Activated CD4-positive, CD25-positive, alpha-beta regulatory T cell (primary cell): ENCODE data around the gene ABHD12B.
"Not testable (repeated sequence)": the region's sequence is repeated elsewhere in the genome, so short reads cannot be mapped to it uniquely, and the experiment has no call there.

Source experiments
- DNase-seq, 4 experiments: peaks; one replicate each; lab custom pipeline; 2025; lab: John Stamatoyannopoulos, UW

Gene ABHD12B

DNA sequence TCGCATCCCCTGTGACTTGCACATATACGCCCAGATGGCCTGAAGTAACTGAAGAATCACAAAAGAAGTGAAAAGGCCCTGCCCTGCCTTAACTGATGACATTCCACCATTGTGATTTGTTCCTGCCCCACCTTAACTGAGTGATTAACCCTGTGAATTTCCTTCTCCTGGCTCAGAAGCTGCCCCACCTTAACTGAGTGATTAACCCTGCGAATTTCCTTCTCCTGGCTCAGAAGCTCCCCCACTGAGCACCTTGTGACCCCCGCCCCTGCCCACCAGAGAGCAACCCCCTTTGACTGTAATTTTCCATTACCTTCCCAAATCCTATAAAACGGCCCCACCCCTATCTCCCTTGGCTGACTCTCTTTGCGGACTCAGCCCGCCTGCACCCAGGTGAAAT, 24.6 kb downstream of the ABHD12B start:
- not testable (repeated sequence) for DNase-seq

GRCh38 chr14:50897005-50897404, 25.2 kb downstream of the ABHD12B start:
- DNase-seq, result not testable (repeated sequence)

DNA sequence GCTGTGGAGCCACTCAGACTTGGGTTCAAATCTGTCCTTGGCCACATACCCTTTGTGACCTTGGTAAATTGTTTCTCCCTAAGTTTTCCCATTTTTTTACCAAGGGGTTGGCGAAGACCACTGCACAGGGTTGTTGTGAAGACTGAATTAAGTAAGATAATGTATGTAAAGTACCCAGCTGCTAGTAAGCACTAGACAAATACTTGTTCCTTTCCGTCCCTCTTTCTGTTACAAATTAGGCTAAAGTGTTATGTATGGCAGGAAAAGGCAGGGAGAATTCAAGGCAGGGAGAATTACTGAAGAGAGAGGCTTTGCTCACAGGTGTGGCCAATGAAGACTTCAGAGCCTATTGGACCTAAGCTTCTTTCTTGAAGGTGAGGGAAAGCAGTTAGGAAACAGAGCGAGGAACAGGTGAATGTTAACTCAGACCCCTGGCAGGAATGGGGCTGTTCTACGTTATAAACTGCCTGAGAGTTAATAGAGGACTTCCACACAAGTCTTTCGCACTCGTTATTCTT, 25.9 kb downstream of the ABHD12B start:
- no peak for DNase-seq

- no peak for DNase-seq
Measured at GRCh38 chr14:50901361-50901760, 29.5 kb downstream of the ABHD12B start.

DNA sequence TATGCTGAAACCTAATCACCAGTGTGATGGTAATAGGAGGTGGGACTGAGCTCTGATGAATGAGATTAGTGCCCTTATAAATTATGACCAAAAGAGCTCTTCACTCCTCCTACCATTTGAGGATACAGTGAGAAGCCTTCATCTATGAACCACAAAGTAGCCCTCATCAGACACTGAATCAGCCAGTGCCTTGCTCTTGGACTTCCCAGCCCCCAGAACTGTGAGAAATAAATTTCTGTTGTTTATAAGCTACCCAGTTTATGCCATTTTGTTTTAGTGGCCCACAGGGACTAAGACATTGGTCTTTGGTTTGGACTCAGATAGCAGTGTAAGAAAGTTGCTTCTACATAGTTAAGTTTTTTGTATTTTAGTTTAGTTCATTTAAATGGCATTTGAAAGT, 32.9 kb downstream of the ABHD12B start:
- no peak for DNase-seq

DNA sequence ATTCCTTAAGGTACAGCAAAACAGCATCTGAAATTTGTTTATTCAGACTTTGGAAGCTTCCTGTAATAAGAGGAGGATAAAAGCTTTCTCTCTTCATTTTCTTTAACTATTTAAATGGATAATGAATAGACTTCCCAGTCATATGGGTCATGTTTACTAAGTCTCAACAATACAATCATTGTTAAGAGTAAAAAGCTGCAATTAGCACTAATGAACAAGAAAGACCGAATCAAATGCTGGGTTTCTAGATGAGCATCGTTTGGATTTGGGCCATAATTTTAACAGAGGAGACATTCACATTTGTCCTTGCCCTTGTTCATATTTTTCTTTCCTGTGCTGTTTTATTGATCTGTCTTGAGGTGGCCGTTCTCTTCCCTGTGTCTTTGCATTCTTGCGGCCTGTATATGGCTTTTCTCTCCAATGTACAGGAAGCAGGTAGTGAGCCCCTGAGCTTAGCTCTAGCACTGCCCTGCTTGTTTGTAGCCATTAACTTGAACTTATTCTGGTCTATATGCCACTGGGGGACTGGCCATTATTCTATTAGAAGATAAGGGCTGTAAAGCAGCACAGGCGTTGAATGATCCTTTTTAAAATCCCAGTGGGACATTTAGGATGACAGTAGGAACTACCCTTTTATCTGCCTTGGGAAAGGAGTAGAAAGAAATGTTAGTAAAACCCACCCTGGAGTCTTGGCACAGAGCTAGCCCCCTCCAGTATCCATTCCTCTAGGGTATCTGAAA, 34.6 kb downstream of the ABHD12B start:
- DNase-seq, result no peak

GRCh38 chr14:50910495-50911420, 38.9 kb downstream of the ABHD12B start:
- DNase-seq, result no peak

DNA sequence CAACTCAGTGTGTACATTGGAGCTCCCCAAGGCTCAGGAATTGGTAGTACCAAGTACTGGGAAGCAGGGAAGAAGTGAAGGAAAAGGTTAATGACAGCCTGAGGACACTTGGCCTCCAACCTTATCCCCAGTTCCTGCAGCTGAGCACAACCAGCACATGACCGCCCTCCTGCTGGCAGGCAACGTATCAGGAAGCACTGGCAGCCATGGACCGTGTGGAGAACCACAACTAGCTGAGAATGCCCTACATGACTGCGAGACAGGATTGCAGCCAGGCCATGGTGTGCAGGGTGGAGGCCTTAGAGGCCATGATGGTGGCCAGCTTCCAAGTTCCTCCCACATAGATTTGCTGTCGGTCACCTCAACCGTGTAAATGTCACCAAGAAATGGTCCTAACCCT, 45.6 kb downstream of the ABHD12B start:
- DNase-seq, result no peak

- not testable (repeated sequence) for DNase-seq
Measured at GRCh38 chr14:50919524-50919923, 47.7 kb downstream of the ABHD12B start.

GRCh38 chr14:50920482-50921230, 48.8 kb downstream of the ABHD12B start:
- no peak for DNase-seq

- DNase-seq, result no peak
Measured at GRCh38 chr14:50922803-50923202, 51.0 kb downstream of the ABHD12B start.

- DNase-seq, result no peak
Measured at GRCh38 chr14:50924236-50924635, 52.4 kb downstream of the ABHD12B start.

- DNase-seq, result no peak
Measured at GRCh38 chr14:50924843-50925242, 53.0 kb downstream of the ABHD12B start.

DNA sequence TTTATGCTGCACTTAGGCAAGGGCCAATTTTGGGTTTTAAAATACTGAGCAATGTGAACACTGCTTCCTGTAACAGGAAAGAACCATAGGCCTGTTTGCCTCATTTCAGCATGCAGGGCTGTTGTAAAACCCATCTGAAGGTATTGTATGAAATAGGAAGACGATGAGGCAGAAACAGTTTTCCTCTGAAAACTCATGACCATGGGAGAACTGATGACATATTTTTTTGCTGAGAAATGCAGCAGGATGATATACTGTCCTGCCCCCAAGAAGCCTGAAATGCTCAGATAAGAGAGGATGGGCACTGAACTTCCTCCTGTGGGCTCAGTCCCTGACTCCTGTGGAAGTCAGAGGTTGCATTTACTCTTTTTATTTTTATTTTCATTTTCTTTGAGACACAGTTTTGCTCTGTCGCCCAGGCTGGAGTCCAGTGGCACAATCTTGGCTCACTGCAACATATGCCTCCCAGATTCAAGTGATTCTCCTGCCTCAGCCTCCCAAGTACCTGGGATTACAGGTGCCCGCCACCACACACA, 55.1 kb downstream of the ABHD12B start:
- DNase-seq, result no peak

GRCh38 chr14:50928002-50928635, 56.3 kb downstream of the ABHD12B start:
- no peak for DNase-seq

- no peak for DNase-seq
Measured at GRCh38 chr14:50929506-50929905, 57.7 kb downstream of the ABHD12B start.

DNA sequence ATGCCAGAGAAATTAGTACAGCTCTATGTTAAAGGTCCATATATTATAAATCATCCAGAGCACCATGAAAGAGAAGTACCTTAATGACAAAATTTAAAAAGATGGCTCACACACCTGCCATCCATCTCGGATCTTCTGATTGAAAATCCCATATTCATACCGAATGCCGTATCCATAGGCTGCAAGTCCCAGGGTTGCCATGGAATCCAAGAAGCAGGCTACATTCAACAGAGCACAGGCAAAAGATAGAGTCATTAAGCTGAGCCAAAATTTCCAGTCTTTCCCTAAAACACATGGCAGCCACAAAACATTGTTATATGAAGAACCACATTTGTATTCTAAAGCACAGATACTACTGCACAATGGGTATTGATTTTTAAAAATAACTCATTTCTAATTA, 59.7 kb downstream of the ABHD12B start:
- DNase-seq, result no peak

DNA sequence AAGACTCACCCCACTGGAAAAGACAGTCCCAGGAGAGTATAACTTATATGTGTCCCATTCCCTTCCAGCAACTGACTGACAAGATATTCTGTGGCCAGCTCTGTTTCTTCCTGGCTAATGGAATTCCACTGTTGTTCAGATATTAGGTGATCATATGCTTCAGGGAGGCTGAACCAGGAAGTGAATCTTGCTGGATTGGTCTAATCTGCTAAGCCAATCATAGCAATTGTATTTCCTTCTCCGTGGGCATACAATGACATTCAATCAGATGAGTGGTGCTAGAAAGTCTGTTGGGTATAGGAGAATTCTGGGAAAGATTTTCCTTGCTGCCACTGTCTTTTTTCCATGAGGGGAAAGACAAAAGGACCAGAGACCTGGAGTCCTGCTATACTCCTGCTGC, 60.3 kb downstream of the ABHD12B start:
- no peak for DNase-seq

GRCh38 chr14:50932592-50933495, 61.0 kb downstream of the ABHD12B start:
- no peak for DNase-seq
